ENCODE data around the gene GRM2. TPM values are rescaled to one million over a fixed set of nuclear protein-coding genes. Genes with fewer than 3 reads are reported as not detected.
A peak's percentile ranks its signal among the peaks of the same experiment; 100 is the strongest.

Gene GRM2
- total RNA-seq, 2 donors from 2014 or later = 0.26 to 0.99 TPM

DNA sequence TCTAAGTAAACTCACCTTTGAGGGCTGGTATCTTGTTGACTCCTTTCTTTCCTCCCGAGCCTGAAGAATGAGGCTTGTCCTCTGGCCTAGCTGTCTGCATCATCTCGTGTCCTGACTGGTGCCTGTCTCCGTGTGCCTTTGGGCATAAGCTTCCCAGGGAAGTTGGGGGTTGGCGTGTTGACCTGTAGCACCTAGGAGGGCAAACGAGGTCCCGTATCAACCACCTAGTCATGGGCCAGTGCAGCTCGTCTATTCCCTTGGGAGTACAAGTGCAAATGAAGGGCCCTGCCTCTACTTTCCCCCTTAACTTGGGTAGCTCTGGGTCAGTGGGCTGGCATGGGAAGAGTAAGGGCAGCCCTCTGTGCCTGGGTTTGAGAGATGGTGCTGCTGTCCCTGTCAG lies 27.1 kb upstream of the GRM2 start:
- H3K4me1 ChIP-seq = no peaks in the 10 kb centered on the region
- no peaks in the 10 kb centered on the region for H3K9me3 ChIP-seq
- DNase-seq (no peak), ATAC-seq (no peak)
- H3K36me3 ChIP-seq (replicated peaks in 1 of 2; ENCODE audit: insufficient read depth in 1 of 2, low read depth in 2 of 2) = peaks cover 0 to 3% of the 10 kb centered on the region in 2 donors
- H3K4me3 ChIP-seq = no peak overlapping the region
- intact Hi-C loops (cut with DNase I) = loop anchor here (5.0 to 10.0 kb wide), 2 partner anchors 172 to 285 kb away; partner anchors contain the start of gene RBM15B
- no peak for TF ChIP-seq POLR2A (IDR thresholded peaks at IDR 0.05)
- TF ChIP-seq, protein P1, sequence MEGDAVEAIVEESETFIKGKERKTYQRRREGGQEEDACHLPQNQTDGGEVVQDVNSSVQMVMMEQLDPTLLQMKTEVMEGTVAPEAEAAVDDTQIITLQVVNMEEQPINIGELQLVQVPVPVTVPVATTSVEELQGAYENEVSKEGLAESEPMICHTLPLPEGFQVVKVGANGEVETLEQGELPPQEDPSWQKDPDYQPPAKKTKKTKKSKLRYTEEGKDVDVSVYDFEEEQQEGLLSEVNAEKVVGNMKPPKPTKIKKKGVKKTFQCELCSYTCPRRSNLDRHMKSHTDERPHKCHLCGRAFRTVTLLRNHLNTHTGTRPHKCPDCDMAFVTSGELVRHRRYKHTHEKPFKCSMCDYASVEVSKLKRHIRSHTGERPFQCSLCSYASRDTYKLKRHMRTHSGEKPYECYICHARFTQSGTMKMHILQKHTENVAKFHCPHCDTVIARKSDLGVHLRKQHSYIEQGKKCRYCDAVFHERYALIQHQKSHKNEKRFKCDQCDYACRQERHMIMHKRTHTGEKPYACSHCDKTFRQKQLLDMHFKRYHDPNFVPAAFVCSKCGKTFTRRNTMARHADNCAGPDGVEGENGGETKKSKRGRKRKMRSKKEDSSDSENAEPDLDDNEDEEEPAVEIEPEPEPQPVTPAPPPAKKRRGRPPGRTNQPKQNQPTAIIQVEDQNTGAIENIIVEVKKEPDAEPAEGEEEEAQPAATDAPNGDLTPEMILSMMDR (IDR thresholded peaks at IDR 0.05) = no peak
- H3K27ac ChIP-seq = no peak overlapping the region
- 76 to 83% methylated on average over 7 of the region's 7 CpGs for WGBS, 2 donors
- no peaks in the 10 kb centered on the region for H3K27me3 ChIP-seq

DNA sequence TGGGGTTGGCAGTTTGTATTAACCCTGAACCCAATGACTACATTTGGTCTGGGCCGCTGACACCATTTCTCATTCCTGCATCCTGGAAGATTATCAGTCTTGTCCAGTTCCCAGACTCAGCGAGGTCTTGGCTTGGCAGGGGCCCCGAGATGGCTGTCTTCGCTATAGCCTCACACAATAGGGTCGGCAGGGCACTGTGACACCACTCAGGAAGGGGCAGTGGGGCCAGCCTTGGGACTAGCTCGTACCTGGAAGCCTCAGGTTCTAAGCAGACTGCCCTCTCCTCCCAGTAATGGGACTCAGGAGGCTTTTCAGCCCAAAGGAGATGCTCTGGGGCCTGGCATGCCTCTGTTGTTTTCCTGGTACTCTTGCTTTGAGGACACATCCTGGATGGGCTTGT lies 26.7 kb upstream of the GRM2 start:
- Histone ChIP-seq H3K36me3 (replicated peaks in 1 of 2; ENCODE audit: insufficient read depth in 1 of 2, low read depth in 2 of 2) (peaks cover 0 to 5% of the 10 kb centered on the region in 2 donors), H3K27ac (no peak overlapping the region), H3K4me1 (no peaks in the 10 kb centered on the region), H3K27me3 (no peaks in the 10 kb centered on the region), H3K9me3 (no peaks in the 10 kb centered on the region), H3K4me3 (no peak overlapping the region)
- ATAC-seq (no peak), DNase-seq (no peak)
- WGBS, 2 donors = 78 to 79% methylated on average over 5 to 6 of the region's 6 CpGs
- intact Hi-C loops (cut with DNase I) = no loop called here
- TF ChIP-seq, protein P1 (IDR thresholded peaks at IDR 0.05) = no peak
- TF ChIP-seq POLR2A (IDR thresholded peaks at IDR 0.05) = no peak

DNA sequence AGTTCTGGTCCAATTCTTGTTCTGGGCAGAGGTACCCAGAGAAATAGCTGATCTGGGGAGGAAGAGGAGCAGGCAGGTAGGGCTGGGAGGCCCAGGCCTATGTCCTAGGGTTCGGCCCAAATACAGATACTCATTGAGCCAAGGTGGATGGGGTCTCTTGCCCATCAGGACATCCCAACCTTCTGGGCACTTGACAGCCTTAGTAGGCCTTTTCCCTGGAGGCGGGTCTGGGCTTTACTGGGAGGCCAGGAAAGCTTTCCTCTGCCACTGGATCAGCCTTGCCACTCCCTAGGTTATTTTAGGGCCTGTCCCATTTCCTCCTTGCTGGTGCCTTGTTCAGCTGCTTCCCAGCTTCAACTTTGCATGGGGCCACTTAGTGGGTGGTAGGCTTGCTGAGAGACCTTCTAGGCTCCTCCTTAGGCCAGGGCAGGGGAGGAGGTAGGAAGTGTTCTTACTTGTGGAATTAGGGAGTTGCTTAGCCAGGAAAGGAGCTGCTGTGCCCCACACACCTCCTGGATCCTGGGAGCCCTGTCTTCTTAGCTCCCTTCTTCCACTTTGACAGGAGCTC lies 26.1 kb upstream of the GRM2 start:
- Histone ChIP-seq H3K36me3 (replicated peaks in 1 of 2; ENCODE audit: insufficient read depth in 1 of 2, low read depth in 2 of 2) (peaks cover 0 to 6% of the 10 kb centered on the region in 2 donors), H3K27ac (no peak overlapping the region), H3K27me3 (no peaks in the 10 kb centered on the region), H3K9me3 (no peaks in the 10 kb centered on the region), H3K4me1 (no peaks in the 10 kb centered on the region), H3K4me3 (no peak overlapping the region)
- TF ChIP-seq, protein P1 (IDR thresholded peaks at IDR 0.05) = no peak
- no peak for TF ChIP-seq POLR2A (IDR thresholded peaks at IDR 0.05)
- DNase-seq = no peak
- intact Hi-C loops (cut with DNase I) = no loop called here
- 85% methylated on average over 2 of the region's 2 CpGs; no CpG with 5 or more reads in 1 of the 2 donors for WGBS, 2 donors
- ATAC-seq = no peak

DNA sequence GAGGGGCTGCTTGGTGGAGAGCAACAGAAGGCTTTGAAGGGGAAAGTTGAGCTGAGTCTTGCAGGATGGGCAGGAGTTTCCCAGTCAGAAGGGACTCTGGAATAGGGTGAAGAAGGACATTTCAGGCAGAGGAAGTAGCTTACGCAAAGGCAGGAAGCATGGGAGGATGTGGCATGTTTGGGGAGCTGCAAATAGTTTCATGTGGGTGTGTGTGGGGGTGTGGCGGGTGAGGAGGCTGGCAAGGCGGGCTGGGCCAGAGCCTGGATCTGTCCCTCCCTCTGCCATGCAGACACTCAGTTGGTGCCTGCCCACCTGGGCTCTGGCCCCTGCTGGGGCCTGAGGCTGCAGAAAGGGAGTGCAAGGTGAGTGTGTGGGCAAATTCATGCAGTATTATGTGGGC lies 25.4 kb upstream of the GRM2 start:
- H3K27ac ChIP-seq = no peak overlapping the region

More for the DNA sequence above, 25.4 kb upstream of the GRM2 start:
- H3K4me3 ChIP-seq = no peak overlapping the region
- DNase-seq = peak in 2 of 4 donors; percentile 18 to 31
- H3K36me3 ChIP-seq (replicated peaks in 1 of 2; ENCODE audit: insufficient read depth in 1 of 2, low read depth in 2 of 2) = peaks cover 0 to 6% of the 10 kb centered on the region in 2 donors
- no peak for ATAC-seq
- TF ChIP-seq, protein P1 (IDR thresholded peaks at IDR 0.05) = no peak
- no peak for TF ChIP-seq POLR2A (IDR thresholded peaks at IDR 0.05)
- no peaks in the 10 kb centered on the region for H3K27me3 ChIP-seq
- H3K9me3 ChIP-seq = no peaks in the 10 kb centered on the region
- intact Hi-C loops (cut with DNase I) = no loop called here
- WGBS, 2 donors = 64 to 79% methylated on average over 3 of the region's 3 CpGs
- no peaks in the 10 kb centered on the region for H3K4me1 ChIP-seq

All from body of pancreas (tissue), 4 donors.